NCI-H82 (cell line): Measurements from ENCODE around the gene USH2A.

ENCODE experiments used
- DNase-seq: peaks from one replicate; lab custom pipeline; 2025; lab: John Stamatoyannopoulos, UW

Gene USH2A

DNA sequence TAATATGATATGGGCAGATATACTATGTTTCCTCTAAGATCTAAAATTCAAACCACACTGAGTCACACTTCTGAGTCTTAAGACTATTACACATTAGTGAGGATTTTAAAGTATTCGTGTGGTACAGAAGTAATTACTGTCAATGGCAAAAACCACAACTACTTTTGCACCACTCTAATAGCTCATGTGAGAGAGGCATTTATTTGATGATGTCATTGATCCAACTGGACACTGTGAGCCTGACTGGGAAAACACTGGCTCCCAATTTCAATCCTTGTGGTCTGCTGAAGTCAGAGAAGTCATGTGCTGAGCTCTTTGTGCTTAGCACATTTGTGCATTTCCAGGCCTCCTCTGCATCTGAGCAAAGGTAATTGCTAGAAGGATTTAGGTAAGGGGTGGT lies 377.8 kb downstream of the USH2A start:
- no peak for DNase-seq

- DNase-seq: no peak
These were observed 378.7 kb downstream of the USH2A start for GRCh38 chr1:216044538-216044937.

- DNase-seq: peak; percentile 69
These were observed 388.7 kb downstream of the USH2A start for GRCh38 chr1:216034506-216034905.

DNA sequence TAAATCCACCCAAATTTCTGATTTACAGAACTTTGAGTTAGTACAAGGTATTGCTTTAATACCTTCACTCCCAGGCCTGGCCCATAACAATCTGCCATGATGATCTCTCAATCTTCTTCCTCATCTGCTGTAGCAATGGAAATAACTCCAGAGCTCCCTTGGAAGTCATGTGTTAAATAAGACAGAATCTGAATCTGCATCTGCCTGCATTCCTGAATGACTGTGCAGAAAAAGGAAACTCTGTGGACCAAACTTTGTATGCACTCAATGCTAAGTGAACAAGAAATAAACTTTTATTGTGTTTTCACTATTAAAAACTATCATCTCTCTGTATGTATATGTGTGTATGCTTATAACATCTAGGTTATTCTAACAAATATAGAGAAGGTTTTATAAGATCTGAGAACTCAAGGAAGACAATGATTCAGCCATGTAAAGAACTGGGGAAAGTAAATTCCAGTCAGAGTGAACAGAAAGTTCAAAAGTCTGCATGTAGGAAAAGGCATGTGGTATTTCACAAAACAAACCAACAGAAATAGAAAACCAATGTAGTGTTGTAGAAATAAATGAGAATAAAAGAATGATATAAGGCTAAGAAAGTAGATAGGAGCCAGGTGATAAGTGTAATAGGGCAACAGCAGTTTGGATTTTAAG lies 390.2 kb downstream of the USH2A start:
- DNase-seq: no peak

DNA sequence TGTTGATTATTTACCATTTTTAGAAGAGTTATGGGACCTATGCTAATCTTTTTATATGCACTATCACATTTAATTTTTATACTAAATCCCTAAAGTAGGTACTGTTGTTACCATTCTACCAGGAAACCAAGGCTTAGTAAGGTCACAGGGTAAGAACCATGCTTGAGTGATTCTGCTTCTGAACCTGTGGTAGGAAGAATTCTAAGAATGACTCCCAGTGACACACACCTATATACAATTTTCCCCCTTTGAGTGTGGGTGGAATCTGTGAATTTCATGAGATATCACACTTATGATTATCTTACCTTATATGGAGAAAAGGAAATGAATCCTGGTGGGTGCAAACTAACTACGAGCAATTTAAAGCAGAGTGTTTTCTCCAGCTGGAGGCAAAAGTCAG lies 391.0 kb downstream of the USH2A start:
- DNase-seq: no peak

DNA sequence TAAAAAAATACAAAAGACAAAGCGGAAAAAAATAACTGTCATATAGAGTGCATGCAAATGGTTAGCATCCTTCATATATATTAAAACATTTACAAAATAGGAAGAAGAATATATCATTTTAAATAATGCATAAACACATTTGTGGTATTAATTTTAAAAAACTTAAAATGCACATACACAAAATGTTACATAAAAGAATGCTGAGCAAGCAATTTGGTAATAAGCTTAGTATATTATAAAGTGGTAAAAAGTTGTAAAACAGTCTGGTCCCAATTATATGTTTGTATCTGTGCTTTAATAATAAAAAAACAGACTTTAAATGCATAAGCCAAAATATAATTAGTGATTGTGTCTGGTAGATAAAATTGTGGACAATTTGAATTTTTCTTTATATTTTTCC lies 394.6 kb downstream of the USH2A start:
- DNase-seq: no peak

- DNase-seq: no peak
These were observed 398.7 kb downstream of the USH2A start for GRCh38 chr1:216024546-216024945.

- DNase-seq: no peak
These were observed 402.4 kb downstream of the USH2A start for GRCh38 chr1:216020743-216021345.

GRCh38 chr1:216015116-216015515 lies 408.1 kb downstream of the USH2A start:
- no peak for DNase-seq

GRCh38 chr1:216014086-216014485 lies 409.2 kb downstream of the USH2A start:
- DNase-seq: no peak

GRCh38 chr1:216009456-216009855 lies 413.8 kb downstream of the USH2A start:
- DNase-seq: peak; percentile 60

GRCh38 chr1:216005916-216006315 lies 417.3 kb downstream of the USH2A start:
- DNase-seq: no peak

GRCh38 chr1:215992620-215993019 lies 430.6 kb downstream of the USH2A start:
- DNase-seq: peak; percentile 62

DNA sequence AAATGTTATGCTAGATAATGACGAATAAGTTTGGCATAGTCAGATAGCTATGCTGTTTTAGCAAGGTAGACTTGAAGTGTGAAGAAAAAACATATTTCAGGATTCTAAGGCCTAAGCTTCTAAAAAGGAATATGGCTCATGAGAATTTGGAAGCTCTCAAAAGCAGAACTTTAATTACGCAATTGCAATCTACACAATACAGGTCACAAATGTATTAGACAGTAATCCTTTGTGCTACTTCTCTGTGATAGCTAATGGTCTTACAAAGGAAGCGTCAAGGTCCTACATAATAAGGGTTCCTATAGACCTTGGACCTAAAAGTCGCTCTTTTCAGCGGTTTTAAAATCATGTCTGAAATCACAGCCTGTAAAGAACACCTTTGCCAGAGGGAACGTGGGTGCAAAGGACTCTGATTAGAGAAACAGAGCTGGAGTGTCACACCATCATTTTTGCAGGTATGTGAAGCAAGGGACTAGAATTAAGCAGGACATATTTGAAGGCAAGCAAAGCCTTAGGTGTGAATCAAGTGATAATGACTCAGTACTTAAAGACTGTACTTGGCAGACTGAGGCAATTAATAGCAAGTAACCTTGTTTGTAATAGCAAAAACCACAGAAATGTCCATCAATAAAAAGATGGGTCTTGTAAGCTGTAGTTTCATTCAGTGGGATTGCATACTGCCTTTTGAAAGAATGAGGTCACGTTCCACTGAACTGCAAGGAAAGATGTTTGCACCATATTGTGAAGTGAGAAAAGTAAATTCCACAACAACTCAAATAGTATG lies 436.0 kb downstream of the USH2A start:
- no peak for DNase-seq

DNA sequence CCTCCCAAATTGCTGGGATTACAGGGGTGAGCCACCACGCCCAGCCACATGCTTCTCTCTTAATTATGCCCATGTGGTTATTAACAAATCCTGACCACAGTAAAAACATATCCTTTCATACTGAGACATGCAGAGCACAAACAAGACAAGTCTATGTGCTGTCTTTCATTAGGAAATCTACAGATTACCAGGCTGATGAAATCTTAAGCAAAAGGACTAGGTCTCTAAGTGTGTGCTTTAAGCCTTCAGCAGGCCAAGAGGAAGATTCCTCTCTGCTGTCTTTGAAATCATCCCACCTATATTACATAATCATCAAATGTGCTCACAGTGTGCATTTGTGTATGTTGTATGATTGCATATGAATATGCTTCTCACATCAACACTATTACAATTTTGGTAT lies 436.8 kb downstream of the USH2A start:
- no peak for DNase-seq

DNA sequence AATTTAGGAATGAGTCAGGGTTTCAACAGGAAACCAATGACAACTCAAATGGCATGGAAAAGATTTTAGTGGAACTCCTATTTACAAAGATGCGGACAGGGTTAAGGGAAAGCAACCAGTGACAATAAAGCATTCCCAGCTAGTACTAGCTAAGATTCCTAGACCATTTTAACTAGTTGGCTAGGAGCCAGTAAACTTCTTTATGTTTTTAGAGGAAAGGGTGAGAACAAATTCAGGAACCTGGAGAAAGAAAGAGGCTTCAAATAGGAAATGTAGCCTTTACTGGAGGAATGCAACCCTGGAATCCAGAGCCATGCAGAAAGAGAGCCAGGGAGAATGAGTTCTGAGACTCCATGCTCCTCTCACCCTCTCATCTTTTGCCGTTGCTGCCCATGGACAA lies 439.6 kb downstream of the USH2A start:
- DNase-seq: no peak

DNA sequence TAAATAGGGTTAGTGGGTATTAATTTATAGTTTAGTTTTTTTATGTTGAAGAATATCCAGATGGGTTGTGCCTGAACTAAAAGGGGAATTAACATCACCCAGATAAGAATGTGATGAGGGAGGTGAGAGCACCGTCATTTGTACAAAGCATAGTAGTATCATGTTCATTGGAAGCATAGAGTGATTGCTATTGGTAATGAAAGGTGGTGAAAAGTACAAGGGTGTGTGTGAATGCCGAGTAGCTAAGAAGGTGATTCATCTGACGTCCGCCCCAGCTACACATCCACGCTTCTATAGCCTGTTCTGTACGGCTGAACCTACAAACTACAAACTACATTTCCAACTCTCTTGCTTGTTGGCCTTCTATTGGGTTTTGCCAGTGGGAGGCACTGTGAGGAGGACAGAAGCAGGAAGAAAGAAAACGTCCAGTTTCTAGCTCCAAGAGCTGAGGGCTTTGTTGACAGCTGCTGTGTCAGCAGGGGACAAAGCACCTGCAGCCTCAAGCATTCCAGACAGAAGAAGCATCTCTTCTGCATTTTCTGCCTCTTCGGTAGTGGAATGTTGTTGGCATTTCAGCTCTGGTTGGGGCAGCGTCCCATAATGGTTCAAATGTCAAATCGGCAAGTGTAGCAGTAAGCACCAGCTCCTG lies 451.3 kb downstream of the USH2A start:
- no peak for DNase-seq

- no peak for DNase-seq
These were observed 452.8 kb downstream of the USH2A start for GRCh38 chr1:215970406-215970805.

- no peak for DNase-seq
These were observed 459.6 kb downstream of the USH2A start for GRCh38 chr1:215963621-215964020.

DNA sequence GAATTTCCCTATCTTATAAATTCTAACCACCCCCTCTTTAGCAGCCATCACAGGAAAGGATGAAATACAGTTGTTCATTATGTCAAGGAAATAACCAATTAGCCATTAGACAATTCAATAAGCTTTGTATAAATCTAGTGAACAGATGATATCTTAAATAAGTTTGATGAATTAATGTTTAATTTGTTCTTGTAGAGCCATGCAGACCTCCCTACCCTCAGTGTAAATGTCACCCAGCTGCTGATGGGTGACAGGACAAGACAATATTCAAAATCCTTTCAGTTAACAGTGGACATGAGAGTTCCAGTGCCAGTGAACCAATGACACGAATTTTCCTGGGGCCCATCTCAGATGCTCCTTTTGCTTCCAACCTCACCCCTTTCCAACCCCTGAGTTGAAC lies 460.2 kb downstream of the USH2A start:
- DNase-seq: no peak

DNA sequence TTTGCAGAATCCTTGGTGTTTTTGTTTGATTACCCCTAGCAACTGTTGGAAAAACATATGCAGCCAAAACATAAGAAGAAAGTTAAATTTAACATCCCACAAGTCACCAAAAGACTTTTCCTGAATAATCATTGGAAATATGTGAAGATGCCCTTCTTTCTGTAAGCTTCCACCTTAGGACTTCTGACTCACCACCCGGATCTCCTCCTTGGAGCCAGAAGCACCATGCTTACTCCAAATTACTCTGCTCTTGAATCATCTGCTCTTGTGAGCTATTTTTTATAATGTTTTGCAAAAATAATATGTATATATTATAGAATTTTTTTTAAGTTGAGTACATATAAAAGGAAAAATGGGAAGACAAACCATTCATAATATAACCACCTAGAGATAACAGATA lies 464.4 kb downstream of the USH2A start:
- DNase-seq: no peak

- DNase-seq: no peak
These were observed 465.6 kb downstream of the USH2A start for GRCh38 chr1:215957663-215958062.

DNA sequence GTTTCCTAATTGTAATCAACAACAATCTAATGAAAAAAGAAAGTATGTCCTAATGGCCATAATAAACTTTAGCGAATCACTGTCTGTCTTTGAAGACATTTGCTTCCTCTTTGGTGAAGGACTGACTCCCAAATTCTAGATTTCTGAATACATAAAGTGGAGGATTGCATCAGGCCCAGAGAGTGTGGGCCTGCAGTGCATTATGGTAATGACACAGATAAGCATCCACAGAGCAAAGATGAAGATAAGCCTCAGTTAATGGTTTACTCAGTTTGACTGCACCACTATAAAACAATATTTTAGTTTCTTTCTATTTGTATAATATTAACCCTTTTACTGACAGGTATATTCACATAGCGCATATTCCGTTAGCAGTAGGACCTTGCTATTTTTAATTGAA lies 490.7 kb downstream of the USH2A start:
- DNase-seq: no peak
